ENCODE measurements around the gene CD163L1. TPM values are rescaled to one million over a fixed set of nuclear protein-coding genes. Genes with fewer than 3 reads are reported as not detected.

Gene CD163L1
- total and polyA plus RNA-seq, 7 experiments from 2014 or later, result 0.47 to 2.1 (median 1.5) TPM; not detected in 4

- ChIA-PET CTCF (interaction anchor here (1.5 to 1.8 kb wide), 2 partner anchors 240 to 250 kb away, joined by 3 to 10 read pairs; no protein-coding TSS in a partner anchor), POLR2A (no interaction called here)
- DNase-seq (peak in 8 of 9 donors; percentile 20 to 49 (median 42)), ATAC-seq (peak; percentile 82)
- peaks cover 0 to 2% (median 0%) of the 10 kb centered on the region in 11 donors for H3K9me3 Mint-ChIP-seq
- intact Hi-C loops (cut with micrococcal nuclease), result loop anchor here (1.0 to 5.0 kb wide), 6 partner anchors 140 to 347 kb away; no protein-coding TSS in a partner anchor
- H3K9me3 ChIP-seq (ENCODE audit: control insufficient read depth in 2 of 3, low read length in 3 of 3), result no peaks in the 10 kb centered on the region
- H3K4me3 ChIP-seq (ENCODE audit: low read length), result no peak overlapping the region
- no peak overlapping the region for H3K27ac ChIP-seq (ENCODE audit: low read depth, low read length)
- no peaks in the 10 kb centered on the region for H3K36me3 Mint-ChIP-seq
- H3K27me3 ChIP-seq (ENCODE audit: control insufficient read depth in 2 of 2, insufficient read depth in 2 of 2, low read length in 2 of 2), result no peaks in the 10 kb centered on the region
- H3K36me3 ChIP-seq (ENCODE audit: control insufficient read depth in 2 of 3, insufficient read depth in 3 of 3, low read length in 3 of 3), result no peaks in the 10 kb centered on the region
- H3K27ac Mint-ChIP-seq, result no peak overlapping the region
- H3K27me3 Mint-ChIP-seq, result peaks cover under 1 to 18% (median 10%) of the 10 kb centered on the region in 5 donors
- H3K4me1 ChIP-seq (ENCODE audit: control insufficient read depth in 2 of 2, insufficient read depth in 2 of 2, low read length in 2 of 2), result no peaks in the 10 kb centered on the region
- no peaks in the 10 kb centered on the region for H3K4me1 Mint-ChIP-seq
- H3K4me3 Mint-ChIP-seq, result no peak overlapping the region
These were observed 16.7 kb upstream of the CD163L1 start for GRCh38 chr12:7460375-7461259.

GRCh38 chr12:7459973-7460372 lies 16.0 kb upstream of the CD163L1 start:
- H3K4me3 Mint-ChIP-seq, result no peak overlapping the region
- CTCF ChIA-PET, result interaction anchor here (1.8 kb wide), 1 partner anchor 240 kb away, joined by 10 read pairs; no protein-coding TSS in a partner anchor
- H3K36me3 ChIP-seq (ENCODE audit: control insufficient read depth in 2 of 3, insufficient read depth in 3 of 3, low read length in 3 of 3), result no peaks in the 10 kb centered on the region

GRCh38 chr12:7451756-7452155 lies 7.8 kb upstream of the CD163L1 start:
- intact Hi-C loops (cut with micrococcal nuclease), result no loop called here
- no peak overlapping the region for H3K27ac ChIP-seq (ENCODE audit: low read depth, low read length)
- Mint-ChIP-seq H3K36me3 (peaks cover 0 to 4% (median 0%) of the 10 kb centered on the region in 5 donors), H3K4me1 (no peaks in the 10 kb centered on the region), H3K27ac (no peak overlapping the region), H3K9me3 (peaks cover 0 to 14% (median 3%) of the 10 kb centered on the region in 11 donors), H3K27me3 (peaks cover 8 to 21% (median 16%) of the 10 kb centered on the region in 5 donors), H3K4me3 (no peak overlapping the region)
- H3K4me1 ChIP-seq (ENCODE audit: control insufficient read depth in 2 of 2, insufficient read depth in 2 of 2, low read length in 2 of 2), result no peaks in the 10 kb centered on the region
- POLR2A ChIA-PET, result no interaction called here
- no peak for DNase-seq
- CTCF ChIA-PET, result no interaction called here
- no peaks in the 10 kb centered on the region for H3K36me3 ChIP-seq (ENCODE audit: control insufficient read depth in 2 of 3, insufficient read depth in 3 of 3, low read length in 3 of 3)
- H3K4me3 ChIP-seq (ENCODE audit: low read length), result no peak overlapping the region
- ATAC-seq, result no peak
- no peaks in the 10 kb centered on the region for H3K9me3 ChIP-seq (ENCODE audit: control insufficient read depth in 2 of 3, low read length in 3 of 3)
- H3K27me3 ChIP-seq (ENCODE audit: control insufficient read depth in 2 of 2, insufficient read depth in 2 of 2, low read length in 2 of 2), result no peaks in the 10 kb centered on the region

More at GRCh38 chr12:7459973-7460372, 16.0 kb upstream of the CD163L1 start:
- Mint-ChIP-seq H3K9me3 (peaks cover 0 to 2% (median 0%) of the 10 kb centered on the region in 11 donors), H3K27ac (no peak overlapping the region), H3K4me1 (no peaks in the 10 kb centered on the region), H3K27me3 (peaks cover 0 to 14% (median 6%) of the 10 kb centered on the region in 5 donors), H3K36me3 (no peaks in the 10 kb centered on the region)
- DNase-seq, result no peak
- Histone ChIP-seq H3K9me3 (ENCODE audit: control insufficient read depth in 2 of 3, low read length in 3 of 3) (no peaks in the 10 kb centered on the region), H3K27ac (ENCODE audit: low read depth, low read length) (no peak overlapping the region), H3K4me3 (ENCODE audit: low read length) (no peak overlapping the region), H3K4me1 (ENCODE audit: control insufficient read depth in 2 of 2, insufficient read depth in 2 of 2, low read length in 2 of 2) (no peaks in the 10 kb centered on the region), H3K27me3 (ENCODE audit: control insufficient read depth in 2 of 2, insufficient read depth in 2 of 2, low read length in 2 of 2) (no peaks in the 10 kb centered on the region)
- no peak for ATAC-seq
- POLR2A ChIA-PET, result interaction anchor here (0.6 kb wide), 1 partner anchor 20 kb away, joined by 4 read pairs; no protein-coding TSS in a partner anchor
- intact Hi-C loops (cut with micrococcal nuclease), result loop anchor here (1.0 to 5.0 kb wide), 6 partner anchors 140 to 347 kb away; no protein-coding TSS in a partner anchor

GRCh38 chr12:7450667-7451066 lies 6.7 kb upstream of the CD163L1 start:
- H3K27ac Mint-ChIP-seq, result no peak overlapping the region
- DNase-seq, result no peak
- ChIA-PET CTCF (no interaction called here), POLR2A (no interaction called here)
- intact Hi-C loops (cut with micrococcal nuclease), result no loop called here
- Histone ChIP-seq H3K27ac (ENCODE audit: low read depth, low read length) (no peak overlapping the region), H3K36me3 (ENCODE audit: control insufficient read depth in 2 of 3, insufficient read depth in 3 of 3, low read length in 3 of 3) (no peaks in the 10 kb centered on the region), H3K4me1 (ENCODE audit: control insufficient read depth in 2 of 2, insufficient read depth in 2 of 2, low read length in 2 of 2) (no peaks in the 10 kb centered on the region), H3K27me3 (ENCODE audit: control insufficient read depth in 2 of 2, insufficient read depth in 2 of 2, low read length in 2 of 2) (no peaks in the 10 kb centered on the region), H3K9me3 (ENCODE audit: control insufficient read depth in 2 of 3, low read length in 3 of 3) (no peaks in the 10 kb centered on the region), H3K4me3 (ENCODE audit: low read length) (no peak overlapping the region)
- H3K27me3 Mint-ChIP-seq, result peaks cover 8 to 27% (median 16%) of the 10 kb centered on the region in 5 donors
- peaks cover 0 to 14% (median 3%) of the 10 kb centered on the region in 11 donors for H3K9me3 Mint-ChIP-seq
- no peak overlapping the region for H3K4me3 Mint-ChIP-seq
- H3K36me3 Mint-ChIP-seq, result peaks cover 0 to 4% (median 0%) of the 10 kb centered on the region in 5 donors
- ATAC-seq, result no peak
- H3K4me1 Mint-ChIP-seq, result no peaks in the 10 kb centered on the region

- no peaks in the 10 kb centered on the region for H3K36me3 Mint-ChIP-seq
- H3K4me3 ChIP-seq (ENCODE audit: low read length), result no peak overlapping the region
- H3K36me3 ChIP-seq (ENCODE audit: control insufficient read depth in 2 of 3, insufficient read depth in 3 of 3, low read length in 3 of 3), result no peaks in the 10 kb centered on the region
- H3K9me3 Mint-ChIP-seq, result peaks cover 0 to 5% (median 0%) of the 10 kb centered on the region in 11 donors
- H3K27me3 ChIP-seq (ENCODE audit: control insufficient read depth in 2 of 2, insufficient read depth in 2 of 2, low read length in 2 of 2), result peaks cover 0 to 6% of the 10 kb centered on the region in 2 donors
- H3K27ac Mint-ChIP-seq, result no peak overlapping the region
- intact Hi-C loops (cut with micrococcal nuclease), result no loop called here
- H3K27ac ChIP-seq (ENCODE audit: low read depth, low read length), result no peak overlapping the region
- H3K4me3 Mint-ChIP-seq, result no peak overlapping the region
- DNase-seq (no peak), ATAC-seq (no peak)
- CTCF ChIA-PET, result no interaction called here
- peaks cover 19 to 27% (median 21%) of the 10 kb centered on the region in 5 donors for H3K27me3 Mint-ChIP-seq
- no peaks in the 10 kb centered on the region for H3K4me1 Mint-ChIP-seq
- H3K9me3 ChIP-seq (ENCODE audit: control insufficient read depth in 2 of 3, low read length in 3 of 3), result no peaks in the 10 kb centered on the region
- no peaks in the 10 kb centered on the region for H3K4me1 ChIP-seq (ENCODE audit: control insufficient read depth in 2 of 2, insufficient read depth in 2 of 2, low read length in 2 of 2)
- POLR2A ChIA-PET, result no interaction called here
These were observed 4.1 kb upstream of the CD163L1 start for GRCh38 chr12:7448099-7448498.

- Mint-ChIP-seq H3K36me3 (peaks cover 0 to 4% (median 0%) of the 10 kb centered on the region in 5 donors), H3K9me3 (peaks cover 0 to 9% (median 3%) of the 10 kb centered on the region in 11 donors), H3K4me3 (no peak overlapping the region), H3K27ac (no peak overlapping the region), H3K4me1 (peaks cover 0 to 5% (median 3%) of the 10 kb centered on the region in 7 donors), H3K27me3 (peaks cover 39 to 49% (median 40%) of the 10 kb centered on the region in 5 donors)
- DNase-seq, result no peak
- intact Hi-C loops (cut with micrococcal nuclease), result no loop called here
- ChIA-PET POLR2A (no interaction called here), CTCF (no interaction called here)
- no peak for ATAC-seq
- Histone ChIP-seq H3K4me1 (ENCODE audit: control insufficient read depth in 2 of 2, insufficient read depth in 2 of 2, low read length in 2 of 2) (no peaks in the 10 kb centered on the region), H3K27me3 (ENCODE audit: control insufficient read depth in 2 of 2, insufficient read depth in 2 of 2, low read length in 2 of 2) (peaks cover 6 to 7% of the 10 kb centered on the region in 2 donors), H3K27ac (ENCODE audit: low read depth, low read length) (no peak overlapping the region), H3K9me3 (ENCODE audit: control insufficient read depth in 2 of 3, low read length in 3 of 3) (no peaks in the 10 kb centered on the region), H3K4me3 (ENCODE audit: low read length) (no peak overlapping the region), H3K36me3 (ENCODE audit: control insufficient read depth in 2 of 3, insufficient read depth in 3 of 3, low read length in 3 of 3) (no peaks in the 10 kb centered on the region)
These were observed 584 bp upstream of the CD163L1 start for GRCh38 chr12:7444537-7444936.

Measured in naive thymus-derived CD4-positive, alpha-beta T cell (primary cell).